Measurements from ENCODE around the gene MYH14. TPM values are rescaled to one million over a fixed set of nuclear protein-coding genes. Genes with fewer than 3 reads are reported as not detected.
A peak's percentile ranks its signal among the peaks of the same experiment; 100 is the strongest.

The MYH14 gene
- total RNA-seq, 1 donor from 2014 or later = 113 TPM

GRCh38 chr19:50323782-50324133, 120.3 kb downstream of the MYH14 start:
- Histone ChIP-seq H3K27me3 (ENCODE audit: low read depth) (peaks cover 20% of the 10 kb centered on the region), H3K9me3 (no peaks in the 10 kb centered on the region), H3K4me1 (peaks cover 10% of the 10 kb centered on the region), H3K4me3 (no peak overlapping the region), H3K36me3 (no peaks in the 10 kb centered on the region), H3K27ac (no peak overlapping the region)
- DNase-seq (no peak), ATAC-seq (no peak)
- intact Hi-C loops (cut with DNase I) = no loop called here
- TF ChIP-seq CTCF (IDR thresholded peaks at IDR 0.05) = no peak

- no peaks in the 10 kb centered on the region for H3K36me3 ChIP-seq
- H3K4me3 ChIP-seq = no peak overlapping the region
- peaks cover 20% of the 10 kb centered on the region for H3K27me3 ChIP-seq (ENCODE audit: low read depth)
- DNase-seq (no peak), ATAC-seq (no peak)
- no peak overlapping the region for H3K27ac ChIP-seq
- no peaks in the 10 kb centered on the region for H3K9me3 ChIP-seq
- TF ChIP-seq CTCF (IDR thresholded peaks at IDR 0.05) = no peak
- intact Hi-C loops (cut with DNase I) = no loop called here
- H3K4me1 ChIP-seq = peaks cover 11% of the 10 kb centered on the region
These were observed 120.9 kb downstream of the MYH14 start for GRCh38 chr19:50324331-50324730.

- H3K27ac ChIP-seq = no peak overlapping the region
- peaks cover 20% of the 10 kb centered on the region for H3K27me3 ChIP-seq (ENCODE audit: low read depth)
- H3K4me1 ChIP-seq = peaks cover 23% of the 10 kb centered on the region
- no peaks in the 10 kb centered on the region for H3K9me3 ChIP-seq
- no peak for TF ChIP-seq CTCF (IDR thresholded peaks at IDR 0.05)
- H3K4me3 ChIP-seq = peak overlapping the region; percentile 4
- DNase-seq (peak; percentile 80), ATAC-seq (peak; percentile 56 to 73)
- H3K36me3 ChIP-seq = no peaks in the 10 kb centered on the region
- intact Hi-C loops (cut with DNase I) = no loop called here
These were observed 122.1 kb downstream of the MYH14 start for GRCh38 chr19:50325310-50326100.

- ATAC-seq = no peak
- DNase-seq = no peak
- TF ChIP-seq CTCF (IDR thresholded peaks at IDR 0.05) = no peak
- intact Hi-C loops (cut with DNase I) = no loop called here
- no peak overlapping the region for H3K27ac ChIP-seq
- peak overlapping the region; percentile 4 for H3K4me3 ChIP-seq
- H3K36me3 ChIP-seq = no peaks in the 10 kb centered on the region
- peaks cover 20% of the 10 kb centered on the region for H3K27me3 ChIP-seq (ENCODE audit: low read depth)
- peaks cover 23% of the 10 kb centered on the region for H3K4me1 ChIP-seq
- H3K9me3 ChIP-seq = no peaks in the 10 kb centered on the region
These were observed 122.8 kb downstream of the MYH14 start for GRCh38 chr19:50326101-50326664.

- Histone ChIP-seq H3K9me3 (no peaks in the 10 kb centered on the region), H3K36me3 (no peaks in the 10 kb centered on the region), H3K4me1 (peaks cover 29% of the 10 kb centered on the region), H3K27me3 (ENCODE audit: low read depth) (peaks cover 20% of the 10 kb centered on the region), H3K4me3 (no peak overlapping the region), H3K27ac (no peak overlapping the region)
- TF ChIP-seq CTCF (IDR thresholded peaks at IDR 0.05) = no peak
- no peak for DNase-seq
- no peak for ATAC-seq
- intact Hi-C loops (cut with DNase I) = no loop called here
These were observed 123.6 kb downstream of the MYH14 start for GRCh38 chr19:50327013-50327412.

Measured in lower lobe of right lung (tissue), 2 donors.